Measurements from ENCODE around the gene LRRK1.

LRRK1 gene

DNA sequence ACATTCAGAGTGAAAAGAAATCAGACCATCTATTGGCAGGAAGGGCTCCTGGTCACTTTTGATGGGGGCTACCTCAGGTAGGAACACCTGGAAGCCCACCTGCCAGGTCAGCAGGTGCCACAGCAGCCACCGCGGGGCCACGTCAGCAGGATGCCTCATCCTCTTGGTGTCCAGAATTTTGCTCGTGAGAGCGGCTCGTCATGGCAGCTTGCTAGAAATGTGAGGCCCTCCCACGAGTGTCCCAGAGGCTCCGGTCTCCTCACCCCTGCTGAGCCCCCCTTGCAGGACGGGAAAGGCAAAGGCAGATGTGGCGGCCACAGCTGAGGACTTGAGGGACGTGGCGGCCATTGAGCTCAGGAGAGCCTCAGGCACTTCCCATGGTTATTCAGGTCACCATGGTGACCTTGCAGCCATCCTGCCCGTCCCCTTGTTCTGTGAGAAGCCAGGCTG lies 129.4 kb downstream of the LRRK1 start:
- DNase-seq: no peak

DNA sequence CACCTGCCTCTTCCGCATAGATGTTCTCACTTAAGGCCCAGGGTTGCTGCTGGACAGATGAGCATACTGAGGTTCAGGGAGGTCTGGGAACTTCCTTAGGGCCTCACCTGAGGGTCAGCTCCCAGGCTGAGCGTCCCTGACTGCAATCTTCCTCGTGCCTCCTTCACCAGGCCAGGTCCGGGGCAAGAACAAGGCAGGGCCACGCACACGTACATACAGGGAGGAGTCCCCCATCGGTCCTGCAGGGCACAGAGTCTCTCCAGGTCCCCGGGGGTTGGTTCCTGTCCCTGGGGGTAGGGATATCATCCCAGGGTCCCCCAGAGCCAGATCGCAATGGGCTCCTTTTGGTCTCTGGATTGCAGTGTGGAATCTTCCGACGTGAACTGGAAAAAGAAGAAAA lies 130.1 kb downstream of the LRRK1 start:
- DNase-seq: no peak

DNA sequence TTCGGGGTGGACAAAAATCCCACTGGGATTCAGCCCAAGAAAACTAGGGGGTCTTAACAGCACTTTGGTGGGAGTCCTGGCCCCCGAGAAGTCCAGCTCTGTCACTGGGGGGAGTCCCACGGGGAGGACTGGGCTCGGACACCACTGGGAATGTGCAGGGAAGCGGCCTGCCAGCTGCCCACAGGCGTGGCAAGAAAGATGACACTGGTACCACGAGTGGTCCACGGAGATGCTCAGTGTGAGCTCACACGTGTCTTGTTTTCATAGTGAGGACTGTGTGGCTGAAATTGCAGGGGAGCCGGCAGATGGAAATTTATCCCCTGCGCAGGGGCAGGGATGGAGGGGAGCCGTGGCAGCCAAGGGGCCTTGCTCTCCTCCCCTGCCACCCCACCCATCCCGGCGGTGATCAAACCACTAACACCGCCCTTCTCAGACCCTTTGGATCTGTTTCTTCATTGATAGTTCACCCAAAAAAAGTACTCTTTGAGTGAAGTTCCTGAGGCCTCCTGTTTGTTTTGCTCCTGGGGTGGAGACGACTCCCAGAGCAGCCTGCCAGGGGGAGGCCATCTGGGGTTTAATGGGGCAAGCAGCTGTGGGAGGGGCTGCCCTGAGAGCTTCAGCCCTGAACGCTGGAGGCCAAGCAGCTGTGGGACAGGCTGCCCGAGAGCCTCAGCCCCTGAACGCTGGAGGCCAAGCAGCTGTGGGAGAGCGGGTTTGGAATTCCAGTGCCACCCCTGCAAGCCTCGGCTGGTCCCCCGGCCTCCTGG lies 130.9 kb downstream of the LRRK1 start:
- DNase-seq: no peak

DNA sequence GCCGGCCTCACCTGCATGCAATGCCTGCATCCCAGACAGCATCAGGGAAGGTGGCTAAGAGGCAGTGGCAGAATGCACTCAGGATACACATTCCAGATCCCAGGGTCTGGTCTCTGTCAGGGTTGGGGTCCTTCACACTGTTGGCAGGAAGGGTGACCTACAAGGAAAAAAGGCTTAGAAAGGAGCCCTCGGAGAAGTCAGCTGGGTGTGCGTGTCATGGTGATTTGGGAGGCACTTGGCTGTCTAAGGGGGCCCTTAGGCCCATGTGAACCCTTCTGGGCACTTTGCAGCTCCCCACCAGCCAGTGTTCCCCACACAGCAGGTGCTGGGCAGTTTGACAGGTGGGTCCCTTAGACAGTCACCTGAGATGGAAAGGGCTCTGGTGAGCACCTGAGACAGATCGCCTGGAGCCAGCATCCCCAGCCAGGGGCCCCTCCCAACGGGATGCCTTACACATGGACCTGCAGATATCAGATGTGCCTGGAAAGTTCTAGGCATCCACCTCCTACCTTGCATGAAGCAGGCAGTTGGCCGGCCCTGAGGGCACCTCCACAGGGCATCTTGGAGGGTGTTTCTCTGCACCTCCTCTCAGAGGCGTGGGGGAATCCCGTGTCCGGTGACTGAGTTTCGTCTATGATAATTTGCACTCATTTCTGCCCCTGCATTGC lies 131.6 kb downstream of the LRRK1 start:
- no peak for DNase-seq

DNA sequence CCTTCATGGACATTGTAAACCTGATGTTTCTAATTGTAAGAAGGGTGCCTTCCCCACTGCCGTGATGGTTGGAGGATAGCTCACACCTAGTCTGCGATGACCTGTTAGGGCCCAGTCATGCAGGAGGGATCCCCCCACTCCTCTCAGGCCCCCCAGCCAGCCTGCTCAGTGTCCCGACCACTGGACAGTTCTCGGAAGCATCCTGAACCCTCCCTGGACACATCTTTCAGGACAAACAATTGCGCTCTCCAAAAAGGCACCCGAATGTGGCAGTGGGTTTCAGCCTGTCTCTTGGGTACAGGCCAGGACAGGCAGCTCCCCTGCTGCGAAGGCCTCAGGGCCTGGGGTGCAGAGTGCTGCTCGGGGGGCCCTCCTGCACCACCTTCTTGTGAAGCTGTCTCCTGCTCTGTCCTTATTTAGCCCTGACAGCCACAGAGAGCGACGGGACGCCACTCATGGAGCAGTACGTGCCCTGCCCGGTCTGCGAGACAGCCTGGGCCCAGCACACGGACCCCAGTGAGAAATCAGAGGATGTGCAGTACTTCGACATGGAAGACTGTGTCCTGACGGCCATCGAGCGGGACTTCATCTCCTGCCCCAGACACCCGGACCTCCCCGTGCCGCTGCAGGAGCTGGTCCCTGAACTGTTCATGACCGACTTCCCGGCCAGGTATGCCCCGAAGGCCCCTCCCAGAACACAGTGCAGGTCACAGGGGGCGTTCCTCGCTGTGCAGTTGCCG lies 132.3 kb downstream of the LRRK1 start:
- DNase-seq: no peak

DNA sequence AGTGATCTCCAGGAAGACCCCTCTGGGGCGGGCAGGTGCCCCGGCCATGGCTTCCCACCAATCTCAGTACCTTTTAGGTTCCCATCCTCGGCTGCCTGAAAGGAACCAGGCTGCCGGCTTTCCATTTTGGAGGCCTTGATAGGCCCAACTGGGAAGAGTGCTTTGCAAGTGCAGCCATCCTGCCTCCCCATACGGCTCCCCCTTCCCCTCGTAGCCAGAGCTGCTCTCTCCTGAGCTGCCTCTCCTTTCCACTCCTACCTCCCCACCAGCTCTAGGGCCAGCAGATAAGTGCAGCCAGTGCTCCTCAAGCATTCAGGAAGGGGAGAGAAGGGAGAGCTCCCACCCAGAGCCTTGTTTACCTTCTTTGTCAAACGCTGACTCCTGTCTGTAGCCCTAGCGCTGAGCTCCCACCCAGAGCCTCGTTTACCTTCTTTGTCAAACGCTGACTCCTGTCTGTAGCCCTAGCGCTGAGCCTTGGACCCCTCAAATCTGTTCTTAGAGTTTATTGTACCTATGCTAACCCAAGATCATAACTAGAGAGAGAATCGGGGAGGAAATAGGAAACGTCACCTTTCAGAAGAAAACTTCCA lies 133.0 kb downstream of the LRRK1 start:
- DNase-seq: no peak

DNA sequence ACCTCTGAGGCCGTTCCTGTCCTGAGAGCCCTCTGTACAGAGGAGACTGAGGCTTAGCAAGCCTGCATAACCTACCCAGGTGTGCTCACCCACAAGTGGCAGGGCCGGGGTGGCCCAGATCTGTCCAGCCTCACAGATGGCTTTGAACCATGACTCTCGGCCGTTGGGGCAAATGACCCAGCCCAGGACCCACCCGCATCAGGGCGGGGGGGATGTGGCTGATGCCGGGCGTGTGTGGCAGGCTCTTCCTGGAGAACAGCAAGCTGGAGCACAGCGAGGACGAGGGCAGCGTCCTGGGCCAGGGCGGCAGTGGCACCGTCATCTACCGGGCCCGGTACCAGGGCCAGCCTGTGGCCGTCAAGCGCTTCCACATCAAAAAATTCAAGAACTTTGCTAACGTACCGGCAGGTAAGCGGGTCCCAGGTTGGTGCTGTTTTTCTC lies 133.5 kb downstream of the LRRK1 start:
- no peak for DNase-seq

DNA sequence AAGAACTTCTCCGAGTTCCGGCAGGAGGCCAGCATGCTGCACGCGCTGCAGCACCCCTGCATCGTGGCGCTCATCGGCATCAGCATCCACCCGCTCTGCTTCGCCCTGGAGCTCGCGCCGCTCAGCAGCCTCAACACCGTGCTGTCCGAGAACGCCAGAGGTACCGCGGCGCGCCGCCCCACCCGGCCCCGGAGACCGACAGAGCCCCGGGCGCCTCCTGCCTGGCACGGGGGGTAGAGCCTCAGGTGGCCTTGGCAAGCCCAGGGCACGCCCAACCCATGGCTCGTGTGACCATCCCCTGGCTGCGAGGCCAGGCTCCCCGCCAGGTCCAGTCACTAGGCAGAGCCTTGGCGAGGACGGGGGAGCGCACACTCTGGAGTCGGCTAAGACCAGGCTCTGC lies 134.1 kb downstream of the LRRK1 start:
- DNase-seq: no peak

DNA sequence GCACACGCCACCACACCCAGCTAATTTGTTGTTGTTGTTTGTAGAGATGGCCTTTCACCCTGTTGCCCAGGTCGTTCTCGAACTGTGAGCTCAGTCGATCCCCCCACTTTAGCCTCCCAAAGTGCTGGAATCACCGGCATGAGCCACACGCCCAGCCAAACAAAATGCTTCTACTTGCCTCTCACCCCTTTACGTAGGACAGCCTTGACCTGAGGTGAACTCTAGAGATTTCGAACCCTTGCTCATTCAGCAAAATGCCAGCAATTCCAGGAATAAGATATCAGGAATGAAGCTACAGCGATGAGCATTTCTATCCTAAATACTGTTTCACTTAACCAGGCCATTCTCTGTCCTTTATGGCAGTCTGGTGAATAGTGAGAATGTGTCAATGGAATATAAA lies 135.0 kb downstream of the LRRK1 start:
- no peak for DNase-seq

DNA sequence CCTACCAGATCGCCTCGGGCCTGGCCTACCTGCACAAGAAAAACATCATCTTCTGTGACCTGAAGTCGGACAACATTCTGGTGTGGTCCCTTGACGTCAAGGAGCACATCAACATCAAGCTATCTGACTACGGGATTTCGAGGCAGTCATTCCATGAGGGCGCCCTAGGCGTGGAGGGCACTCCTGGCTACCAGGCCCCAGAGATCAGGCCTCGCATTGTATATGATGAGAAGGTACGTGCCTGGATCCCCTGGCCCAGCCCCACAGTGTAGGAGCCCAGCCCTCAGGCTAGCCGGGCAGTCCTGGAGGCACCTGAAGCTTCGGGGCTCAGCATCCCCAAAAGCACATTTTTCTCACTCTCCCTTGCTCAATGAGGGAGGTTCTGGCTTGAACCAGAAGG lies 135.8 kb downstream of the LRRK1 start:
- DNase-seq: no peak

DNA sequence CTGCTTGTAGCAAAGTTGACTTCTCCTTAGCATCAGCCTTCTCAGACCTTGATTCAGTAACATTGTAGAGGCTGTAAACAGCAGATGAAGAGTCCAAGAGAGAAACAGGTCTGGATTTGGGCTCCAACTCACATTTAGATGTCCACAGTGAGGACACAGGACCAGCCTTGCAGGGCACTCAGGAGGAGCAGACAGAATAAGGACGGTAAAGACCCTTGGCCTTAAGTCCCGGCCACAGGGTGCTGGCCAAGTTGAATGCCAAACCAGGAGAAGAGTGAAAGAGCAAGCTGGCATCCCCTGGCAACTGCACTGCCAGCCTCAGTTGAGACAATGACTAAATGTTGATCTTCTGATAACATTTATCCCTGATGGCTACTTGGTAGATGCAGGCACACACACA lies 136.3 kb downstream of the LRRK1 start:
- DNase-seq: no peak

DNA sequence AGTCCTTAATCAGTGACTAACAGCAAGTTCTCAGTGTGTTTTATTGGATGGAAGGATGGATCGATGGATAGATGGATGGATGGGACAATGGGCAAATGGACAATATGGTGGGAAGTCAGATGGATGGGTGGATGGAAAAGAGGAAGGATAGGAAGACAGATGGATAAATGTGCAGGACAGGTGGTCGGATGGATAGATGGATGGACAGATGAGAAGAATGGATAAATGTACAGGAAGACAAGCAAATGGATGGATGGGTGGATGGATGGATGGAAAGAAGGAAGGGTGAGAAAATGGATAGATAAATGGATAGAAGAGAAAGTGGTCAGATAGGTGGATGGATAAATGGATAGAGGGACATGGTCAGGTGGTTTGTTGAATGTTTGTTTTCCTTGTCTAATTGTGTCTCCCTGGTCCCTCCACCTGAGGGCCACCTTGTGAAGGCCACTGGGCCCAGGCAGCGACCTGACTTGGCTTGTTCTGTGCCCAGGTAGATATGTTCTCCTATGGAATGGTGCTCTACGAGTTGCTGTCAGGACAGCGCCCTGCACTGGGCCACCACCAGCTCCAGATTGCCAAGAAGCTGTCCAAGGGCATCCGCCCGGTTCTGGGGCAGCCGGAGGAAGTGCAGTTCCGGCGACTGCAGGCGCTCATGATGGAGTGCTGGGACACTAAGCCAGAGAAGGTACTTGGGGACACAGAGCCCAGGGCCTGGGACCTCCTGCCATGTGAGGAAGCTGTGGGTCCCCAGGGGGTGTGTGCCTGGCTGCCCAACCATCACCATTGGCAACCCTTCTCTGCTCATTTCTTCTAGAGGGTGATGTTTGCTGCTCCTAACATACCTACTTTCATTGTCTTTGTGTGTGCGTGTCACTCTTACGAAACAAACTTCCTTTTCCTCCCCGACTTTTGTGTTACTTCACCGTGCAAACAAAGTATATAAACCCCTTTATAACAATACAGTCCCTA lies 137.5 kb downstream of the LRRK1 start:
- DNase-seq: no peak

DNA sequence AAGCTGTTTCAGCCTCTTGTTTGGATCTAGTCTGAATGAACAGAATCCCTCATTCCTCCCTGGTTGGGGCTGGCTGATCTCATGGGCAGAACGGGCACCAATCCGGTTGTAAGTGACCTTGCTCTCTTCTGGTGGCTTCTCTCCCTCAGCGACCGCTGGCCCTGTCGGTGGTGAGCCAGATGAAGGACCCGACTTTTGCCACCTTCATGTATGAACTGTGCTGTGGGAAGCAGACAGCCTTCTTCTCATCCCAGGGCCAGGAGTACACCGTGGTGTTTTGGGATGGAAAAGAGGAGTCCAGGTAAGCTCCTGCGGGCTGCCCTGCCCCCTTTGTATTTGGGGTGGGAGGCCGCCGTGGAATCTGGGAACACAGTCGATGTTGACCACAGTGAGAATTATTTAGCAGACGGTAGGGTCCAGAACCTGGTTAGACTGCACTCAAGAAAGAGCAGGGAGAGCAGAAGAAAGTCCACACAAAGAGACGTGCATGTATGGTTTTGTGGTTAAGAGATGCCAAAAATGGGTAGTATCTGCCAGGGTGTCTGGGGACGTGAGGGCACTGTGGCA lies 138.8 kb downstream of the LRRK1 start:
- DNase-seq: no peak

DNA sequence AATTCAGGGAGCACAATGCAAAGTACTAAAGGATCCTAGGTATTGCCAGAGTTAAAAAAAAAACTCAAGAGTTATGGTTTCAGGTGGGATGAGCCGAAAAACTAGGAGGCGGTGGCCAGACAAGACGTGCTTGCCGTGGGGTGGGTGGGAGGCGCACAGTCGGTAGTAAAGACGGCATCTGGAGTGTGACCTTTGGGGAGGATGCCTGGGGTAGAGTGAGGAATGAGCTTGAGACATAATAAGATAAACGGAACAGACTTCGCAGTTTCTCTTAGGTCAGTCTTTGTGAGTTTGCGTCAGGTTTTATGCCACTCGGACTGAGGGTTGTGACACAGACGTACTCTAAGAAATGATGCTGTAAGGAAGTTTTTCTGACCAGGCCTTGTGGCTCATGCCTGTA lies 139.6 kb downstream of the LRRK1 start:
- DNase-seq: no peak

DNA sequence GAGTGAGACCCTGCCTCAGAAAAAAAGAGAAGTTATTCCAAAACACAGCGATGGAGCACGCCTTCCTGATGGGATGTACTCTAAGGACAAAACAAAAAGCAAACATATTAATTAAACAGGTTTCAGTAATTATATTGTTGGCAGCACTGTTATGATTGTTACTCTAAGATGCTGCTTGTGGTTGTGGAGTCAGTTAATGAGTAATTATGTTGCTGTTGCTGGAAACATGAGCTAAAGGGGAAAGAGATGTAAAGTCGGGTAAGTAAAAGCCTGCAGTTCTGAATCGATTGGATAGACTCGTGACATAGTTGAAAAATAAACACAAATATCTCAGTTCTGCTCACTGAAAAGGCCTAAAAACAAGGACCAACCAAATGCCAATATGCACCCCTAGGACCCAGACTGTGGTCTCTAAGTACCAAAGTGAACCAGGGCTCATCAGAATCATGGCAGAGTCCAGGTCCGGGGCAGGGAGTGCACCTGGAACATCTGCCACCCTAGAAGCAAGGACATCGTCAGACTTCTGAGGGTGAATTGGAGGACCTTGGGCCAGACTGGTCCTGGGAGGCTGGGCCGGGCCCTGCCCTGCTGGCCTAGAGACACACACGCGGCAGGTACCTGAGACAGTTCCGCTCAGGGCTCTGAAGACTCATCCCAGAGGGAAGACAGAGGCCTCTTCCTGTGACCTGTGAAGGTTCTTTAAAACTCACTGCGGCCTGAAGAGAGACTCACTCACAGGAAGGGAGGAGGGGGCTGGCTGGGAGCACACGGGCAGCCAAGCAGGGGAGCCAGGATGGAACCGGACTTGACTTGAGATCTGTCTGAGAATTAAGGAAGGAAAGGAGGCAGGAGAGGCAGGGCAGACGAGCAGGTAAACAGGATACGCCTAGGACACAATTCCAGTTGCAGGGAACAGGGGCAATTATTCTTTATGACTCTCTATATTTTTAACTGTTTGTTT lies 140.5 kb downstream of the LRRK1 start:
- no peak for DNase-seq

DNA sequence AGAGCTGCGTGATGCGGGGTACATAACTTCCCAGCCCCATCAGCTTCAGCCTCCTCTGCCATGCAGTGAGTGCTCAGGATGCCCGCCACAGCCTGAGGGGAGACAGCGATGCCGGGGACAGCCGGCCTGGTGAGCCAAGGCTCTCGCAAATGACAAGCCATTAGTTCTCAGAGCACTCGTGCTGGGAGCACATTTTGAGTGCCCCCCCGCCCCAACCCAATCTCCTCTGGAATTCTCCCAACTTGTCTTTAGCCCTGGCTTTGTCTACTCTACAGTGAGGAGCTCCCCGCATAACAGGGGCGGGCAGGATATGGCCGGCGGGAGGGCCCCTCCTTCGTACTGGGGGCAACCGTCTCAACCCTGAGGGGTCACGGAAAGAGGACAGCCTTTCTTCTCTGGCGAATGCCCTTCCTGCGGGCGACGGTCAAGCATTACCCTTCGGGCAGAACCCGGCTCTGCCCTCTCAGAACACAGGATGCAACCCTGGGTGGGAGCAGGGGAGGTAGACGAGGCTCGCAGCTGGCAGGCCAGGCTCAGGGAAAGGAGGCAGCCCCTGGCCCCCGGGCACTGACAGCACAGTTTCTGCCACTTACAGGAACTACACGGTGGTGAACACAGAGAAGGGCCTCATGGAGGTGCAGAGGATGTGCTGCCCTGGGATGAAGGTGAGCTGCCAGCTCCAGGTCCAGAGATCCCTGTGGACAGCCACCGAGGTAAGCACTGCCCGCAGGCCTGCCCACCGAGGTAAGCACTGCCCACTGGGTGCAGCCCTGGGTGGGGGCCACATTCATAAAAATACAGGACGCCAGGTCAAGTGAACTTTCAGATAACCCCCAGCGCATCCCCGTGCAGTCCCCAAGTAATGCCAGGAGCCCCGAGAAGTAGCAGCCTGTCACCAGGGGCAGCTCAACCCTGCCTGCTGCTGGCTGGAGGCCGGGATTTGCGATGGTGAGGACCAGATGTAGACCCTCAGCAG lies 141.7 kb downstream of the LRRK1 start:
- DNase-seq: no peak

DNA sequence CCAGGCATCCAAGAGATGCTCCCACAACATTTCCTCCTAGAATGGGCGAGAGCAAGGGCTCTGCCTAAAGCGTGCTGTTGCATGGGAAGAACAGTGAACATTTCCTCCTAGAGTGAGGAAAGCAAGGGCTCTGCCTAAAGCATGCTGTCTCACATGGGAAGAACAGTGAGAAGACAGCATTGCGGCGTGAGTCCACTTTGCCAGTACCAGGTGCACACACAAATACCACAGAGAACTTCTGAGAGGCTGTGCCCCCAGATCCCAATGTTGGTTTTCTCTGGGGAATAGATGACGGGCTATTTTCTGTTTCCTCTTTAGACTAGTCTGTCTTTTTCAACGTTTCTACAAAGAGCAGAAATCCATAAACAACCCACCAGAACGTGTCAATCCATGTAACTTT lies 142.9 kb downstream of the LRRK1 start:
- DNase-seq: no peak

DNA sequence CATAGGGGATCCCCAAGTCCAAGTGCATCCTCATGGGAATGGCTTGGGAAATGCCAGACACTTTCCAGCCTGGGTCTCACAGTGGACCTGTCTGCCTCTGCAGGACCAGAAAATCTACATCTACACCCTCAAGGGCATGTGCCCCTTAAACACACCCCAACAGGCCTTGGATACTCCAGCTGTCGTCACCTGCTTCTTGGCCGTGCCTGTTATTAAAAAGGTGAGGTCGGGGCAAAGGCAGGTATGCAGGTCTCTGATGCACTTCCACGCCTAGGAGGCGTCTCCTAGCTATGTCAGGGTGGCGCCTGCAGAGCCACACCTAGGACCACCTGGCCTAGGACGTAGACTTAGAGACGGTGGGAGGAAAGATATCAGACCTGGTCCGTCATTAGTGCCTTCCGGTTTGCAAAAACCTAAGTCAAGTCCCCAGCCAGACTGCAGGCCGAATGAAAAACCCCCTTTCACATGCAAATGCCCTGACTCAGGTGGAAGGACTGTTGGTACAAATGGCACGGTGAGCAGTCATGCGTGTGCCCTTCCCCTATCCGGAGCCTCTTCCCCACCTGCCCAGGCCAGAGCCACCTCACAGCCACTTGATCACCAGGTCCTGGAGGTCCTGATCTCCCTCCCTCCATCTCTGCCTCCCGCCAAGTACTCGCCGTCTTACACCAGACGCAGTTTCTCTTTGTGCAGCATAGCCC lies 143.5 kb downstream of the LRRK1 start:
- DNase-seq: no peak

DNA sequence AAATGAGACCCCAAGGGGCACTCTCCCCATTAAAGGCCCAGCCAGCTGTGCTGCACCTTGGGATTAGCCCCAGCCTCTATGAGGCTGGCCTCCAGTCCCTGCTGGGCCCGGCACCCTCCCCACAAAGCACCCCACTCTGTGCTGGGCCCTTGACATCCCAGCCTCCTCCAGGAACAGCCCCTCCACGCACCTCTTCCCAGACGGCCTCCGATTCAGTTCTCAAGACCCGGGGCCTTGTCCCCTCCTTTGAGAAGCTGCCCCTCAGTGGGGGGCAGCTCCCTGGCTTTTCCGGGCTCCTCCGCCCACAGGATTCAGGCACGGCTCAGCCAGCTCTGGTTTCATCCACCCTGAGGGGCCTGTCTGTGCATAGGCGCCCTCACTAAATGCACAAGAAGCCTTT lies 144.1 kb downstream of the LRRK1 start:
- no peak for DNase-seq
